ENCODE measurements around the gene SNX8. TPM values are rescaled to one million over a fixed set of nuclear protein-coding genes. Genes with fewer than 3 reads are reported as not detected.

The SNX8 gene
- total and polyA plus RNA-seq, 2 of the 13 experiments (the other 11 are each of a cell fraction or from before 2014, with no cell fraction given) = 20.6 to 45.2 TPM

GRCh38 chr7:2354186-2354938, 40.1 kb upstream of the SNX8 start, which contains the start of gene EIF3B (continued):
- TF ChIP-seq MNT (IDR thresholded peaks at IDR 0.05) (peak; percentile 83), THAP9 (CRISPR knock-in tag; IDR thresholded peaks at IDR 0.05; ENCODE audit: borderline replicate concordance) (no peak; the same call in 1 of the 2 replicates), PPARG (CRISPR knock-in tag; conservative IDR thresholded peaks at IDR 0.05) (no peak), ZNF556 (CRISPR knock-in tag; IDR thresholded peaks at IDR 0.05; ENCODE audit: borderline replicate concordance) (no peak), ZKSCAN5 (CRISPR knock-in tag; IDR thresholded peaks at IDR 0.05) (no peak), ZNF326 (CRISPR knock-in tag; IDR thresholded peaks at IDR 0.05; ENCODE audit: borderline replicate concordance) (no peak), RARG (CRISPR knock-in tag; IDR thresholded peaks at IDR 0.05; ENCODE audit: low read depth) (no peak; the same call in 1 of the 2 replicates), KLF9 (CRISPR knock-in tag; IDR thresholded peaks at IDR 0.05; ENCODE audit: low read depth) (no peak), CBX5 (CRISPR knock-in tag; IDR thresholded peaks at IDR 0.05; ENCODE audit: borderline replicate concordance) (no peak), SP2 (CRISPR knock-in tag; IDR thresholded peaks at IDR 0.05) (peak; percentile 31; the same call in 1 of the 2 replicates), RXRB (CRISPR knock-in tag; IDR thresholded peaks at IDR 0.05; ENCODE audit: borderline replicate concordance) (peak; percentile 23; the same call in 1 of the 2 replicates), ESRRA (CRISPR knock-in tag; IDR thresholded peaks at IDR 0.05; ENCODE audit: low read depth) (no peak), MLXIP (CRISPR knock-in tag; IDR thresholded peaks at IDR 0.05; ENCODE audit: borderline replicate concordance) (no peak), NFIB (CRISPR knock-in tag; IDR thresholded peaks at IDR 0.05; ENCODE audit: borderline replicate concordance) (no peak), ZNF207 (IDR thresholded peaks at IDR 0.05; ENCODE audit: borderline replicate concordance) (no peak), DZIP1 (CRISPR knock-in tag; IDR thresholded peaks at IDR 0.05) (0 out of 2 replicates have a peak, but pooled peaks have one; percentile 12), NAIF1 (CRISPR knock-in tag; IDR thresholded peaks at IDR 0.05; ENCODE audit: borderline replicate concordance) (no peak), FOXO1 (CRISPR knock-in tag; IDR thresholded peaks at IDR 0.05) (no peak), ZNF33B (CRISPR knock-in tag; IDR thresholded peaks at IDR 0.05) (no peak; the same call in 1 of the 2 replicates), TAF1 (CRISPR knock-in tag; IDR thresholded peaks at IDR 0.05) (peak; percentile 74)

All from HepG2 (cell line).